ENCODE measurements around the gene EME1.
"Not testable (repeated sequence)": the region's sequence is repeated elsewhere in the genome, so short reads cannot be mapped to it uniquely, and the experiment has no call there.

Gene EME1

GRCh38 chr17:50414808-50415207 is 41.8 kb downstream of the EME1 start:
- no peaks in the 10 kb centered on the region for H3F3A ChIP-seq (ENCODE audit: insufficient read depth, low read length)
- no peak overlapping the region for H3K27ac ChIP-seq (ENCODE audit: low read depth, low read length, poor library complexity, severe bottlenecking)
- TF ChIP-seq, protein P1, sequence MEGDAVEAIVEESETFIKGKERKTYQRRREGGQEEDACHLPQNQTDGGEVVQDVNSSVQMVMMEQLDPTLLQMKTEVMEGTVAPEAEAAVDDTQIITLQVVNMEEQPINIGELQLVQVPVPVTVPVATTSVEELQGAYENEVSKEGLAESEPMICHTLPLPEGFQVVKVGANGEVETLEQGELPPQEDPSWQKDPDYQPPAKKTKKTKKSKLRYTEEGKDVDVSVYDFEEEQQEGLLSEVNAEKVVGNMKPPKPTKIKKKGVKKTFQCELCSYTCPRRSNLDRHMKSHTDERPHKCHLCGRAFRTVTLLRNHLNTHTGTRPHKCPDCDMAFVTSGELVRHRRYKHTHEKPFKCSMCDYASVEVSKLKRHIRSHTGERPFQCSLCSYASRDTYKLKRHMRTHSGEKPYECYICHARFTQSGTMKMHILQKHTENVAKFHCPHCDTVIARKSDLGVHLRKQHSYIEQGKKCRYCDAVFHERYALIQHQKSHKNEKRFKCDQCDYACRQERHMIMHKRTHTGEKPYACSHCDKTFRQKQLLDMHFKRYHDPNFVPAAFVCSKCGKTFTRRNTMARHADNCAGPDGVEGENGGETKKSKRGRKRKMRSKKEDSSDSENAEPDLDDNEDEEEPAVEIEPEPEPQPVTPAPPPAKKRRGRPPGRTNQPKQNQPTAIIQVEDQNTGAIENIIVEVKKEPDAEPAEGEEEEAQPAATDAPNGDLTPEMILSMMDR (IDR thresholded peaks at IDR 0.05; ENCODE audit: low read length), result no peak
- TF ChIP-seq EZH2 (IDR thresholded peaks at IDR 0.05; ENCODE audit: borderline replicate concordance, low read length), result no peak
- H3K9me3 ChIP-seq (ENCODE audit: low read length), result no peaks in the 10 kb centered on the region
- no peaks in the 10 kb centered on the region for H3K27me3 ChIP-seq (ENCODE audit: insufficient read depth, low read length)
- H4K20me1 ChIP-seq (ENCODE audit: insufficient read depth, low read length), result no peaks in the 10 kb centered on the region
- H3K9me2 ChIP-seq (ENCODE audit: low read depth, low read length), result no peaks in the 10 kb centered on the region
- H3K4me3 ChIP-seq (ENCODE audit: low read depth, low read length, poor library complexity, severe bottlenecking), result no peak overlapping the region
- no peaks in the 10 kb centered on the region for H3K4me1 ChIP-seq (ENCODE audit: insufficient read depth, low read length, severe bottlenecking)
- H3K79me2 ChIP-seq (ENCODE audit: insufficient read depth, low read length), result no peaks in the 10 kb centered on the region
- H3K36me3 ChIP-seq (ENCODE audit: insufficient read depth, low read length), result no peaks in the 10 kb centered on the region
- H3K4me2 ChIP-seq (ENCODE audit: low read length), result no peak overlapping the region
- no peak overlapping the region for H3K9ac ChIP-seq (ENCODE audit: low read length)
- H2AFZ ChIP-seq (ENCODE audit: low read length), result no peak overlapping the region

DNA sequence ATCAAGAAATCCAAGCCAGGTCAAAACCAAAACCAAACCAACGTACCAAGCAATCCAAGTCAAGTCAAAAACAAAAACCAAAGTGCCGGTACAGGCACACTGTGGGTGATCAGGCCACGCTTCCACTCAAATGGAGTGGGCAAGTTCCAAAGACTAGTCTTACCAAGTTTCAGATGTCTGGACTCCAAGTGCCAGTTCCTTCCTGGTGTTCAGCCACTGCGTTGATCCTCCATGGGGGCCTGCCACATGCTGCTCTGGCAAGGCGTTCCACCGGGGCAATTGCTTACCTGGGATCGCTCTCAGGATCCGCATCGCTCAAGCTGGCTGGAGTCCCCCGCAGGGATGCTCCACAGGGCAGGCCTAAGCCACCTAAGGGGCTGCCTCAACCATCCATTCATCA is 46.5 kb downstream of the EME1 start:
- H3K4me2 ChIP-seq (ENCODE audit: low read length), result not testable (repeated sequence)
- H3K4me1 ChIP-seq (ENCODE audit: insufficient read depth, low read length, severe bottlenecking), result peaks cover 11% of the 10 kb centered on the region

DNA sequence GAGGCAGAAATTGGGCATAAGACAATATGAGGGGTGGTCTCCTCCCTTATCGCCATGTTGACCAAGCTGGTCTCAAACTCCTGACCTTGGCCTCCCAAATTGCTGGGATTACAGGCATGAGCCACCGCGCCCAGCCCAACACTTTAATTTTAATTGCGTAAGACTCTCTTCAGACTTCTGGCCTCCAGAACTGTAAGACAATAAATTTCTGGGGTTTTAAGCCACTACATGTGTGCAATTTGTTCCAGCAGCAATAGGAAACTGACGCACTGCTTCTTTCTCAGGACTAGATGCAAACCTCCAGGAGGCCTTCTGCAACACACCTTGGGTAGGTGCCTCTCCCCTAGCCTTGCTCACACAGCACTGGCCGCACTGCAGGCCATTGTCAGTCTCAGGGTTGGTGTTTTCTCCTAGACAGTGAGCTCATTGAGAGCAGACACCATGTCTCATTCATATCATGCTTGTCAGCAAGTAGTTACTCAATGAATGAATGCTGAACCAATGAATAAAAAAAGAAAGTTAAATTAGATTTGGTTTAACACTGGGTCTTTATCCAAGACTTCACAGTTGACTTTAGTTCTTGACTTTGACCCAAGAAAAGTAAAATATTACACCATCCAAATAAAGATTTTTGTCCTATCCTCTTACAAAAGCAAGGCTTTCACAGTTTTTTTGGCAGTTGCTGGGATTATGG is 47.5 kb downstream of the EME1 start:
- Histone ChIP-seq H3K9me3 (ENCODE audit: low read length) (no peaks in the 10 kb centered on the region), H3K27me3 (ENCODE audit: insufficient read depth, low read length) (no peaks in the 10 kb centered on the region), H3K27ac (ENCODE audit: low read depth, low read length, poor library complexity, severe bottlenecking) (no peak overlapping the region), H3K4me3 (ENCODE audit: low read depth, low read length, poor library complexity, severe bottlenecking) (no peak overlapping the region), H3K9me2 (ENCODE audit: low read depth, low read length) (no peaks in the 10 kb centered on the region), H3K9ac (ENCODE audit: low read length) (no peak overlapping the region), H3K36me3 (ENCODE audit: insufficient read depth, low read length) (no peaks in the 10 kb centered on the region), H3F3A (ENCODE audit: insufficient read depth, low read length) (no peaks in the 10 kb centered on the region), H3K4me1 (ENCODE audit: insufficient read depth, low read length, severe bottlenecking) (peaks cover 16% of the 10 kb centered on the region), H4K20me1 (ENCODE audit: insufficient read depth, low read length) (no peaks in the 10 kb centered on the region), H2AFZ (ENCODE audit: low read length) (no peak overlapping the region), H3K79me2 (ENCODE audit: insufficient read depth, low read length) (no peaks in the 10 kb centered on the region), H3K4me2 (ENCODE audit: low read length) (peak overlapping the region; percentile 66; the same call in 1 of the 2 replicates)
- TF ChIP-seq EZH2 (IDR thresholded peaks at IDR 0.05; ENCODE audit: borderline replicate concordance, low read length), result no peak
- TF ChIP-seq, protein P1 (IDR thresholded peaks at IDR 0.05; ENCODE audit: low read length), result no peak

More for the DNA sequence above, 46.5 kb downstream of the EME1 start:
- H3K79me2 ChIP-seq (ENCODE audit: insufficient read depth, low read length); H3K4me3 ChIP-seq (ENCODE audit: low read depth, low read length, poor library complexity, severe bottlenecking); H4K20me1 ChIP-seq (ENCODE audit: insufficient read depth, low read length); H3K36me3 ChIP-seq (ENCODE audit: insufficient read depth, low read length); H3K9me2 ChIP-seq (ENCODE audit: low read depth, low read length); H3F3A ChIP-seq (ENCODE audit: insufficient read depth, low read length); H3K9me3 ChIP-seq (ENCODE audit: low read length); H3K9ac ChIP-seq (ENCODE audit: low read length); H3K27me3 ChIP-seq (ENCODE audit: insufficient read depth, low read length); H3K27ac ChIP-seq (ENCODE audit: low read depth, low read length, poor library complexity, severe bottlenecking); H2AFZ ChIP-seq (ENCODE audit: low read length): not testable (repeated sequence)

Measured in OCI-LY1 (cell line).